ENCODE results near the gene OSM. TPM values are rescaled to one million over a fixed set of nuclear protein-coding genes. Genes with fewer than 3 reads are reported as not detected.

Gene OSM
- total and polyA plus RNA-seq, 2 donors (not counting 3 experiments of a cell fraction or from before 2014, with no cell fraction given) = not detected

DNA sequence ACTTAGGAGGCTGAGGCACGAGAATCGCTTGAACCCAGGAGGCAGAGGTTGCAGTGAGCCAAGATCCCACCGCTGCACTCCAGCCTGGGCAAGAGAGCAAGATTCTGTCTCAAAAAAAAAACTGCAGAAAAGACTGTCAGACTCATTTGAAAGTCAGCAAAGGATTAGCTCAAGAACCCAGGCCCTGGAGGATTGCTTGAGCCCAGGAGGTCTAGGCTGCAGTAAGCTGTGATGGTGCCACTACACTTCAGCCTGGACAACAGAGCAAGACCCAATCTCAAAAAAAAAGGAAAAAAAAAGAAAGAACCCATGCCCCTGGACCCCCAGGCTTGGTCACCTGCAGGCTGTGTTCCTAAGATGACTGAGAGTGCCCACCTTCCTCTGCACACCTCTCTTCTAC lies 36.3 kb downstream of the OSM start:
- Histone ChIP-seq H3K4me3 (replicated peaks in 1 of 3; ENCODE audit: insufficient read depth in 1 of 3, low read depth in 1 of 3, low read length in 3 of 3) (no peak overlapping the region), H3K9ac (replicated peaks; ENCODE audit: extremely low read depth, insufficient read depth, low read length) (no peak overlapping the region), H3K9me1 (replicated peaks; ENCODE audit: control insufficient read depth, extremely low read depth, insufficient read depth, low read length) (no peaks in the 10 kb centered on the region), H3K9me3 (replicated peaks; ENCODE audit: control insufficient read depth, insufficient read depth, low read length) (no peaks in the 10 kb centered on the region), H3K79me2 (ENCODE audit: control insufficient read depth, insufficient read depth, low read length) (no peaks in the 10 kb centered on the region), H3K27ac (ENCODE audit: insufficient read depth, low read depth, low read length) (no peak overlapping the region), H3K36me3 (ENCODE audit: control insufficient read depth in 2 of 2, extremely low read depth in 1 of 2, insufficient read depth in 2 of 2, low read length in 2 of 2) (no peaks in the 10 kb centered on the region), H3K4me2 (ENCODE audit: insufficient read depth, low read length) (no peak overlapping the region), H2AFZ (ENCODE audit: low read depth, low read length) (no peak overlapping the region), H3K27me3 (ENCODE audit: control insufficient read depth in 2 of 2, insufficient read depth in 2 of 2, low read length in 2 of 2) (peaks cover 12 to 24% of the 10 kb centered on the region in 2 experiments), H4K20me1 (replicated peaks; ENCODE audit: control insufficient read depth, extremely low read depth, insufficient read depth, low read length) (no peaks in the 10 kb centered on the region), H3K4me1 (ENCODE audit: control insufficient read depth, extremely low read depth, insufficient read depth, low read length) (no peaks in the 10 kb centered on the region)
- no peak for FAIRE-seq
- POLR2A ChIA-PET = no interaction called here
- CTCF ChIA-PET = interaction anchor here (1.0 to 1.3 kb wide), 2 partner anchors 10 to 26 kb away, joined by 3 read pairs; no protein-coding TSS in a partner anchor
- no peak for TF ChIP-seq GATA2 (IDR thresholded peaks at IDR 0.05; ENCODE audit: insufficient read depth, insufficient read length, low read depth, low read length)
- TF ChIP-seq POLR2AphosphoS5 (IDR thresholded peaks at IDR 0.05; ENCODE audit: insufficient read depth, low read depth, low read length) = no peak
- TF ChIP-seq POLR2A (IDR thresholded peaks at IDR 0.05; ENCODE audit: low read depth, low read length) = no peak
- no peak for TF ChIP-seq MYC (IDR thresholded peaks at IDR 0.05; ENCODE audit: low read depth, low read length)
- no peak for TF ChIP-seq JUN (IDR thresholded peaks at IDR 0.05; ENCODE audit: borderline replicate concordance, insufficient read depth, insufficient read length, low read depth)
- no peak for TF ChIP-seq FOS (IDR thresholded peaks at IDR 0.05; ENCODE audit: borderline replicate concordance, insufficient read depth, low read length)
- TF ChIP-seq EZH2 (IDR thresholded peaks at IDR 0.05; ENCODE audit: borderline replicate concordance, low read depth, low read length, severe bottlenecking) = no peak
- TF ChIP-seq, protein P1, sequence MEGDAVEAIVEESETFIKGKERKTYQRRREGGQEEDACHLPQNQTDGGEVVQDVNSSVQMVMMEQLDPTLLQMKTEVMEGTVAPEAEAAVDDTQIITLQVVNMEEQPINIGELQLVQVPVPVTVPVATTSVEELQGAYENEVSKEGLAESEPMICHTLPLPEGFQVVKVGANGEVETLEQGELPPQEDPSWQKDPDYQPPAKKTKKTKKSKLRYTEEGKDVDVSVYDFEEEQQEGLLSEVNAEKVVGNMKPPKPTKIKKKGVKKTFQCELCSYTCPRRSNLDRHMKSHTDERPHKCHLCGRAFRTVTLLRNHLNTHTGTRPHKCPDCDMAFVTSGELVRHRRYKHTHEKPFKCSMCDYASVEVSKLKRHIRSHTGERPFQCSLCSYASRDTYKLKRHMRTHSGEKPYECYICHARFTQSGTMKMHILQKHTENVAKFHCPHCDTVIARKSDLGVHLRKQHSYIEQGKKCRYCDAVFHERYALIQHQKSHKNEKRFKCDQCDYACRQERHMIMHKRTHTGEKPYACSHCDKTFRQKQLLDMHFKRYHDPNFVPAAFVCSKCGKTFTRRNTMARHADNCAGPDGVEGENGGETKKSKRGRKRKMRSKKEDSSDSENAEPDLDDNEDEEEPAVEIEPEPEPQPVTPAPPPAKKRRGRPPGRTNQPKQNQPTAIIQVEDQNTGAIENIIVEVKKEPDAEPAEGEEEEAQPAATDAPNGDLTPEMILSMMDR (IDR thresholded peaks at IDR 0.05; ENCODE audit: extremely low read depth in 1 of 2, insufficient read depth in 1 of 2, low read depth in 1 of 2, low read length in 2 of 2) = no peak
- TF ChIP-seq, protein P2, sequence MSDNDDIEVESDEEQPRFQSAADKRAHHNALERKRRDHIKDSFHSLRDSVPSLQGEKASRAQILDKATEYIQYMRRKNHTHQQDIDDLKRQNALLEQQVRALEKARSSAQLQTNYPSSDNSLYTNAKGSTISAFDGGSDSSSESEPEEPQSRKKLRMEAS (IDR thresholded peaks at IDR 0.05; ENCODE audit: insufficient read depth, insufficient read length) = no peak
- intact Hi-C loops (cut with micrococcal nuclease) (no loop called here), dilution Hi-C loops (cut with MboI; ENCODE audit: extremely low pct_ligation_motif_present, low sequenced_read_pairs) (no loop called here)
- DNase-seq (ENCODE audit: low read depth, low spot score) = no peak
- BruUV-seq (replicated peaks) = no TSS peak

Data from endothelial cell of umbilical vein (primary cell).